Measurements from ENCODE around the gene DRC7.

DNA sequence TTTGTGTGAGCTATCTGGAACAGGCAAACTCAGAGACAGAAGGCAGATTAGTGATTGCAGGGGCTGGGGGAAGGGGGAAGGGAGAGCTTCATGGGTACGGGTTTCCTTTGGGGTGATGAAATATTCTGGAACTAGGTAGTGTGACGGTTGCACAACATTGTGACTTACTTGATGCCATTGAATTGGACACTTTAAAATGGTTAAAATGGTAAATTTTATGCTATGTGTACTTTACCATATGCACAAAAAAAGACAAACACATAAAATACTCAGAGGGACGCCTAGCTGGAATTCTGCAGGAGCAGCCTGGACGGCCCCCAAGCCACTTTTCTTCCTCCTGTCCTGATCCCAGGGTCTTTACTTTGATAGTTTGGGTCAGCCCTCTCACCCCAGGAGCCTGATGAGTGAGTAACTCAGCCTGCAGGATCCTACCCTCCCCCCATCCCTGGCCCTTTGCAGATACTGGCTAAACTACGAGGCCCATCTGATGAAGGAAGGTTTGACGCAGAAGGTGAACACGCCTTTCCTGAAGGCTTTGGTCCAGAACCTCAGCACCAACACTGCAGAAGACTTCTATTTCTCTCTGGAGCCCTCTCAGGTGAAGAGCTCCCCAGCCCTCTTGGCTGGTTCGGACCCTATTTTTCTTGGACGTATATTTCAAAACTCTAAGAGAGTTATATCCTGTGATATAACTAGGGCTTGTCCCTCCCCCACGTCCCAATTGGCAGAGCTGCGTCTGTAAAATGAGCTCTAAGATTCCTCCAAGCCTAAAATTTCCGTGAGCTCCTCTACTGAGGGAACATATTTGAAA is 18.7 kb upstream of the DRC7 start:
- TF ChIP-seq, protein P1, sequence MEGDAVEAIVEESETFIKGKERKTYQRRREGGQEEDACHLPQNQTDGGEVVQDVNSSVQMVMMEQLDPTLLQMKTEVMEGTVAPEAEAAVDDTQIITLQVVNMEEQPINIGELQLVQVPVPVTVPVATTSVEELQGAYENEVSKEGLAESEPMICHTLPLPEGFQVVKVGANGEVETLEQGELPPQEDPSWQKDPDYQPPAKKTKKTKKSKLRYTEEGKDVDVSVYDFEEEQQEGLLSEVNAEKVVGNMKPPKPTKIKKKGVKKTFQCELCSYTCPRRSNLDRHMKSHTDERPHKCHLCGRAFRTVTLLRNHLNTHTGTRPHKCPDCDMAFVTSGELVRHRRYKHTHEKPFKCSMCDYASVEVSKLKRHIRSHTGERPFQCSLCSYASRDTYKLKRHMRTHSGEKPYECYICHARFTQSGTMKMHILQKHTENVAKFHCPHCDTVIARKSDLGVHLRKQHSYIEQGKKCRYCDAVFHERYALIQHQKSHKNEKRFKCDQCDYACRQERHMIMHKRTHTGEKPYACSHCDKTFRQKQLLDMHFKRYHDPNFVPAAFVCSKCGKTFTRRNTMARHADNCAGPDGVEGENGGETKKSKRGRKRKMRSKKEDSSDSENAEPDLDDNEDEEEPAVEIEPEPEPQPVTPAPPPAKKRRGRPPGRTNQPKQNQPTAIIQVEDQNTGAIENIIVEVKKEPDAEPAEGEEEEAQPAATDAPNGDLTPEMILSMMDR (IDR thresholded peaks at IDR 0.05): no peak
- TF ChIP-seq POLR2A (IDR thresholded peaks at IDR 0.05): no peak
- TF ChIP-seq POLR2AphosphoS5 (IDR thresholded peaks at IDR 0.05): no peak

Measured in breast epithelium (tissue), 3 donors.